A673 (cell line): Measurements from ENCODE around the gene CLASP1.

Experiments used
- EZH2 ChIP-seq: fragments of 200-600 bp; sonication (generic); IDR thresholded peaks from 2 replicates; pipeline ENCODE4 v1.6.1; 2017; ENCODE audit warnings: borderline replicate concordance, low read depth, mild to moderate bottlenecking, mixed read lengths, antibody characterized with exemption, low read length; ENCODE audit not compliant: poor library complexity, severe bottlenecking
- TF ChIP-seq, protein P1 (sequence below): fragments of 300-800, 200-600 bp; sonication (generic); conservative IDR thresholded peaks from 2 replicates; pipeline ENCODE4 v1.5.1; 2017; ENCODE audit warnings: low read depth, mild to moderate bottlenecking, antibody characterized with exemption, low read length, moderate library complexity, mixed read lengths

DNA sequence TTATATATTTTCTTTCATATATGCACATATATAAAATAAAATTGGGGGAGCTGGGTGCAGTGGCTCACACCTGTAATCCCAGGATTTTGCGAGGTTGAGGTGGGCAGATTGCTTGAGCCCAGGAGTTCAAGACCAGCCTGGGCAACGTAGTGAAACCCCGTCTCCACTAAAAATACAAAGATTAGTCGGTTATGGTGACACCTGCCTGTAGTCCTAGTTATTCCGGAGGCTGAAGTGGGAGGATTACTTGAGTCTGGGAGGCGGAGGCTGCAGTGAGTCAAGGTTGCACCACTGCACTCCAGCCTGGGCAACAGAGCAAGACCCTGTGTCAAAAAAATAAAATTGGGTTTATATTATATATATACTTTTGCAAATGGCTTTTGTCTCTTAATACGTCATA, 324.7 kb downstream of the CLASP1 start:
- TF ChIP-seq, protein P1, sequence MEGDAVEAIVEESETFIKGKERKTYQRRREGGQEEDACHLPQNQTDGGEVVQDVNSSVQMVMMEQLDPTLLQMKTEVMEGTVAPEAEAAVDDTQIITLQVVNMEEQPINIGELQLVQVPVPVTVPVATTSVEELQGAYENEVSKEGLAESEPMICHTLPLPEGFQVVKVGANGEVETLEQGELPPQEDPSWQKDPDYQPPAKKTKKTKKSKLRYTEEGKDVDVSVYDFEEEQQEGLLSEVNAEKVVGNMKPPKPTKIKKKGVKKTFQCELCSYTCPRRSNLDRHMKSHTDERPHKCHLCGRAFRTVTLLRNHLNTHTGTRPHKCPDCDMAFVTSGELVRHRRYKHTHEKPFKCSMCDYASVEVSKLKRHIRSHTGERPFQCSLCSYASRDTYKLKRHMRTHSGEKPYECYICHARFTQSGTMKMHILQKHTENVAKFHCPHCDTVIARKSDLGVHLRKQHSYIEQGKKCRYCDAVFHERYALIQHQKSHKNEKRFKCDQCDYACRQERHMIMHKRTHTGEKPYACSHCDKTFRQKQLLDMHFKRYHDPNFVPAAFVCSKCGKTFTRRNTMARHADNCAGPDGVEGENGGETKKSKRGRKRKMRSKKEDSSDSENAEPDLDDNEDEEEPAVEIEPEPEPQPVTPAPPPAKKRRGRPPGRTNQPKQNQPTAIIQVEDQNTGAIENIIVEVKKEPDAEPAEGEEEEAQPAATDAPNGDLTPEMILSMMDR: no peak
- no peak for TF ChIP-seq EZH2
